ENCODE measurements around the gene CARMIL3. TPM values are rescaled to one million over a fixed set of nuclear protein-coding genes. Genes with fewer than 3 reads are reported as not detected.

The CARMIL3 gene
- total and polyA plus RNA-seq, 2 of the 8 experiments (the other 6 are each of a cell fraction or from before 2014, with no cell fraction given), result 6.0 to 9.0 TPM

GRCh38 chr14:24053548-24054323, 1.9 kb downstream of the CARMIL3 start (continued):
- TF ChIP-seq CHD7 (IDR thresholded peaks at IDR 0.05; ENCODE audit: insufficient replicate concordance, low read length) (no peak), SIN3A (conservative IDR thresholded peaks at IDR 0.05 in 1 of 2, IDR thresholded peaks at IDR 0.05 in 1 of 2; ENCODE audit: low read depth in 1 of 2, low read length in 2 of 2) (no peak), KDM5A (IDR thresholded peaks at IDR 0.05; ENCODE audit: low read length) (no peak), ATF3 (IDR thresholded peaks at IDR 0.05; ENCODE audit: insufficient read depth, low read depth, low read length) (no peak), GTF2F1 (IDR thresholded peaks at IDR 0.05; ENCODE audit: borderline replicate concordance, low read depth, low read length) (no peak), FOSL1 (IDR thresholded peaks at IDR 0.05; ENCODE audit: insufficient read depth, low read depth, low read length) (no peak), CEBPB (IDR thresholded peaks at IDR 0.05; ENCODE audit: low read depth, low read length) (no peak), JUN (IDR thresholded peaks at IDR 0.05; ENCODE audit: low read depth, low read length) (no peak), KDM4A (IDR thresholded peaks at IDR 0.05; ENCODE audit: low read depth, low read length, severe bottlenecking) (no peak)

All from H1 (cell line).